Endothelial cell of umbilical vein (primary cell): Measurements from ENCODE around the gene CINP.

Experiments used
- EZH2 ChIP-seq: IDR thresholded peaks from 2 replicates; pipeline ENCODE4 v1.6.1; 2012; ENCODE audit warnings: borderline replicate concordance, low read depth, mild to moderate bottlenecking, moderate library complexity, low read length, inconsistent platforms; ENCODE audit not compliant: severe bottlenecking
- GATA2 ChIP-seq: IDR thresholded peaks from 2 replicates; pipeline ENCODE4 v1.7.0; 2011; ENCODE audit warnings: low read depth, mild to moderate bottlenecking, moderate library complexity, mixed read lengths, low read length; ENCODE audit not compliant: insufficient read length, insufficient read depth
- POLR2A ChIP-seq: IDR thresholded peaks from 2 replicates; pipeline ENCODE4 v1.6.1; 2012; ENCODE audit warnings: low read depth, mild to moderate bottlenecking, control low read depth, low read length
- POLR2AphosphoS5 ChIP-seq: IDR thresholded peaks from 2 replicates; pipeline ENCODE4 v1.6.1; 2012; ENCODE audit warnings: low read depth, mild to moderate bottlenecking, control low read depth, low read length, moderate library complexity; ENCODE audit not compliant: insufficient read depth
- TF ChIP-seq, protein P1 (sequence below), 2 donors: IDR thresholded peaks; 1 replicate in 1 of 2; 2 replicates in 1 of 2; pipeline ENCODE4 v1.5.1; 2011; ENCODE audit warnings: low read length in 2 of 2, mild to moderate bottlenecking in 2 of 2, moderate library complexity in 2 of 2, control low read depth in 1 of 2, inconsistent platforms in 1 of 2, low read depth in 1 of 2; ENCODE audit not compliant: insufficient read depth in 1 of 2; ENCODE audit errors: extremely low read depth in 1 of 2

GRCh38 chr14:102341566-102341965 is 21.1 kb downstream of the CINP start:
- TF ChIP-seq POLR2A: no peak
- no peak for TF ChIP-seq POLR2AphosphoS5
- no peak for TF ChIP-seq GATA2
- TF ChIP-seq, protein P1, sequence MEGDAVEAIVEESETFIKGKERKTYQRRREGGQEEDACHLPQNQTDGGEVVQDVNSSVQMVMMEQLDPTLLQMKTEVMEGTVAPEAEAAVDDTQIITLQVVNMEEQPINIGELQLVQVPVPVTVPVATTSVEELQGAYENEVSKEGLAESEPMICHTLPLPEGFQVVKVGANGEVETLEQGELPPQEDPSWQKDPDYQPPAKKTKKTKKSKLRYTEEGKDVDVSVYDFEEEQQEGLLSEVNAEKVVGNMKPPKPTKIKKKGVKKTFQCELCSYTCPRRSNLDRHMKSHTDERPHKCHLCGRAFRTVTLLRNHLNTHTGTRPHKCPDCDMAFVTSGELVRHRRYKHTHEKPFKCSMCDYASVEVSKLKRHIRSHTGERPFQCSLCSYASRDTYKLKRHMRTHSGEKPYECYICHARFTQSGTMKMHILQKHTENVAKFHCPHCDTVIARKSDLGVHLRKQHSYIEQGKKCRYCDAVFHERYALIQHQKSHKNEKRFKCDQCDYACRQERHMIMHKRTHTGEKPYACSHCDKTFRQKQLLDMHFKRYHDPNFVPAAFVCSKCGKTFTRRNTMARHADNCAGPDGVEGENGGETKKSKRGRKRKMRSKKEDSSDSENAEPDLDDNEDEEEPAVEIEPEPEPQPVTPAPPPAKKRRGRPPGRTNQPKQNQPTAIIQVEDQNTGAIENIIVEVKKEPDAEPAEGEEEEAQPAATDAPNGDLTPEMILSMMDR (IDR thresholded peaks at IDR 0.05; ENCODE audit: extremely low read depth in 1 of 2, insufficient read depth in 1 of 2, low read depth in 1 of 2, low read length in 2 of 2): no peak
- no peak for TF ChIP-seq EZH2
